ENCODE measurements around the gene PPA1.
A peak's percentile ranks its signal among the peaks of the same experiment; 100 is the strongest.
"Not testable (repeated sequence)": the region's sequence is repeated elsewhere in the genome, so short reads cannot be mapped to it uniquely, and the experiment has no call there.

Gene PPA1

DNA sequence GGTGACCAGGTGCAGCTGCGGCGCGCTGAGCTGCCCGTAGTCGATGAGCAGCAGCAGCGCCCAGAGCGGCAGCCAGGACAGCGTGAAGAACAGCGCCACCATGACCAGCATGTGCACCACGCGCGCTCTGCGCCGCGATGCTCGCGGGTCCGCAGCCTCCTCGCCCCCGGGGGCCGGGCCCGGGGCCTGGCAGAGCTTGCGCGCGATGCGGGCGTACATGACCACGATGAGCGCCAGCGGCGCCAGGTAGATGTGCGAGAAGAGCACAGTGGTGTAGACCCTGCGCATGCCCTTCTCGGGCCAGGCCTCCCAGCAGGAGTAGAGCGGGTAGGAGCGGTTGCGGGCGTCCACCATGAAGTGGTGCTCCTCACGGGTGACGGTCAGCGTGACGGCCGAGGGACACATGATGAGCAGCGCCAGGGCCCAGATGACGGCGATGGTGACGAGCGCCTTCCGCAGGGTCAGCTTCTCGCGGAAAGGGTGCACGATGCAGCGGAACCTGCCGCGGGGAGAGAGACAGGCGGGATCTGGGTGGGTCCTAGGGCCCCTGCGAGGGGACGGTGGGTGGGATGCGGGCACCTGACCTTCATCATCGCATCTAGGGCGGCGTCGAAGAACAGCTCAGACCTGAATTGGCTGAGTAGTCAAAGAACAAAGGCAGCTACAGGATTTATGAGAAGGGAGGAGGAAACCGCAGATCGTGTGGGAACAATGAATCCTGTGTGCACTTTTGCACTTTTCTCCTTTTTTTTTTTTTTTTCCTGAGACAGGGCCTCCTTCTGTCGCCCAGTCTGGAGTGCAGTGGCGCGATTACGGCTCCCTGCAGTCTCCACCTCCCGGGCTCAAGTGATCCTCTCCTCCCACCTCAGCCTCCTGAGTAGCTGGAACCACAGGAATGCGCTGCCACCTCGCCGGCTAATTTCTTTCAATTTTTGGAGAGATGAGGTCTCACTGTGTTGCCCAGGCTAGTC is 22.4 kb upstream of the PPA1 start:
- Histone ChIP-seq H3K27ac (peak overlapping the region in 1 of 21 experiments; percentile 50), H3K4me3 (peak overlapping the region in 2 of 7 experiments; percentile 8 to 13)

DNA sequence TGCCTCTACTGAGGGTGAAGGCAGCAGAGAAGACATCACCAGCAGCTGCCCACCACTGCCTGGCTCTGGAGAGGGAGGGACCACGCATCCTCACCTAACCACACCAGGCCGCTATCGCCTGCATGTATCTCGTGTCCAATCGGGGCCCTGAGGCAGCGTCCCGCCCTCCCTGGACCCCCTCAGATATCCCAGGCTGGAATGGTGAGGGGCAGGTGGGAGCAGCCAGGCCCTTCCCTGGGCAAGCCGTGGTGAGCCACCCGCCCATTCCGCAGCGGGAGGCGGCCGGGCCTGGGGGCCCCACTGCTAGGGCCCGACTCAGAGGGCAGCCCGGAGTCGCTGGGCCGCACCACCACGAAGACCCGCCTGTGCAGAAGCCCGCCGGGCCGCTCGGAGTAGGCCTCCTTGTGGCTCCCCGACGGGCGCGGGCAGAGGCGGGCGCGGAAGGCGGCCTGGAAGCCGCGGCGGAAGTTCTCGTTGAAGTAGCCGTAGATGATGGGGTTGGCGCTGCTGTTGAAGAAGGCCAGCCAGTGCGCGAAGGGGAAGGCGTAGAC is 21.6 kb upstream of the PPA1 start:
- Histone ChIP-seq H3K4me3 (peak overlapping the region in 1 of 7 experiments; percentile 8), H3K27ac (peak overlapping the region in 1 of 21 experiments; percentile 50)

GRCh38 chr10:70253878-70254765 is 20.9 kb upstream of the PPA1 start:
- no peak overlapping the region for H3K27ac ChIP-seq
- no peak overlapping the region for H3K4me3 ChIP-seq

DNA sequence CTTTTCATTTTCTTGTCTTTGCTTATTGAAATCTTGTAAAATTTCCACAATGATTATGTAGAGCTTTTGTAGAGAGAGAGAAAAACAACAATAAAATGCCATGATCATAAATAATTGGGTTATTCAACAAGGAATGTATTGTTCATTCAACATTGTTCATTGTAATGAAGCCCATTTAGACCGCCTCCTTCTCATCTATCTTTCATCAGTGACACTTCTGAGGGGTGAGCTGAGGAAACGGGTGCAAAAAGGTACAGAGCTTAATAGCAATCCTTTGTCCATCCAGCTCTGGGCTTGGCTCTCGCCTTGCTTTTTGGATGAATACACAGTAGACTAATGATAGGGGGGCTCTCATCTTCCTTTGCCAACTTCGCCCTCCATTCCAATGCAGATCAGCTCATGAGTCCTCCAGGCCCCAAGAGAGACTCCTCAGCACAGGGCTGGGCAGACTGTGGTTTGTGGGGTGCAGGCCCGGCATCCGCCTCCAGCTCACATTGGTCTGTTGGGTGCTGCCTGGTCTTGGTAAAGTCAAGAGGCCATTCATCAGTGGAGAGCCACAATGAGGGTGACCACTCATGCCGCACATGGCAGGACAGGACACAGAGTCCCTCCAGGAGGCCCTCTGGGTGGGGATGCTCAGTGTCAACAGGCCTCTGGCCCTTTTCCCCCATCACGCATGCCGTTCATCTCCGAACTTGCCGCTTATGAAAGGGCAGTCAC is 17.9 kb upstream of the PPA1 start:
- no peak overlapping the region for H3K27ac ChIP-seq
- H3K4me3 ChIP-seq = no peak overlapping the region

GRCh38 chr10:70247360-70247759 is 14.1 kb upstream of the PPA1 start:
- H3K4me3 ChIP-seq = no peak overlapping the region
- H3K27ac ChIP-seq = no peak overlapping the region

- H3K4me3 ChIP-seq = no peak overlapping the region
- H3K27ac ChIP-seq = no peak overlapping the region
Observed at GRCh38 chr10:70241081-70241480, 7.9 kb upstream of the PPA1 start.

DNA sequence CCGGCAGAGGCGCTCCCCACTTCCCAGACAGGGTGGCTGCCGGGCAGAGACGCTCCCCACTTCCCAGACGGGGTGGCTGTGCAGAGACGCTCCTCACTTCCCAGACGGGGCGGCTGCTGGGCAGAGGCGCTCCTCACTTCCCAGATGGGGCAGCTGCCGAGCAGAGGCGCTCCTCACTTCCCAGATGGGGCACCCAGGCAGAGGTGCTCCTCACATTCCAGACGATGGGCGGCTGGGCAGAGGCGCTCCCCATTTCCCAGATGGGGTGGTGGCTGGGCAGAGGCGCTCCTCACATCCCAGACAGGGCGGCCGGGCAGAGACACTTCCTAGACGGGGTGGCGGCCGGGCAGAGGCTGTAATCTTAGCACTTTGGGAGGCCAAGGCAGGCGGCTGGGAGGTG is 6.8 kb upstream of the PPA1 start:
- H3K27ac ChIP-seq, H3K4me3 ChIP-seq: not testable (repeated sequence)

DNA sequence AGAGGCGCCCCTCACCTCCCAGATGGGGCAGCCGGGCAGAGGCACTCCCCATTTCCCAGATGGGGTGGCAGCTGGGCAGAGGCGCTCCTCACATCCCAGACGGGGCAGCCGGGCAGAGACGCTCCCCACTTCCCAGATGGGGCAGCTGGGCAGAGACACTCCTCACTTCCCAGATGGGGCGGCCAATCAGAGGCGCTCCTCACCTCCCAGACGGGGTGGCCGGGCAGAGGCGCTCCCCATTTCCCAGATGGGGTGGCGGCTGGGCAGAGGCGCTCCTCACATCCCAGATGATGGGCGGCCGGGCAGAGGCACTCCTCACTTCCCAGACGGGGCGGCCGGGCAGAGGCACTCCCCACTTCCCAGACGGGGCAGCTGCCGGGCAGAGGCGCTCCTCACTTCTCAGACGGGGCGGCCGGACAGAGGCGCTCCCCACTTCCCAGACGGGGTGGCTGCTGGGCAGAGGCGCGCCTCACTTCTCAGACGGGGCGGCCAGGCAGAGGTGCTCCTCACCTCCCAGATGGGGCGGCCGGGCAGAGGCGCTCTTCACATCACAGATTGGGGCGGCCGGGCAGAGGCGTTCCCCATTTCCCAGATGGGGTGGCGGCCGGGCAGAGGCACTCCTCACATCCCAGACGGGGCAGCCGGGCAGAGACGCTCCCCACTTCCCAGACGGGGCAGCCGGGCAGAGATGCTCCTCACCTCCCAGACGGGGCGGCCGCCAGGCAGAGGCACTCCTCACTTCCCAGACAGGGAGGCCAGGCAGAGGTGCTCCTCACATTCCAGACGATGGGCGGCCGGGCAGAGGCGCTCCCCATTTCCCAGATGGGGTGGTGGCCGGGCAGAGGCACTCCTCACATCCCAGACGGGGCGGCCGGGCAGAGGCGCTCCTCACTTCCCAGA is 6.1 kb upstream of the PPA1 start:
- not testable (repeated sequence) for H3K27ac ChIP-seq, H3K4me3 ChIP-seq

GRCh38 chr10:70237958-70238536 is 4.8 kb upstream of the PPA1 start:
- not testable (repeated sequence) for H3K27ac ChIP-seq, H3K4me3 ChIP-seq

GRCh38 chr10:70234668-70235447 is 1.6 kb upstream of the PPA1 start:
- Histone ChIP-seq H3K4me3 (no peak overlapping the region), H3K27ac (peak overlapping the region in 6 of 21 experiments; percentile 2 to 92 (median 35))

DNA sequence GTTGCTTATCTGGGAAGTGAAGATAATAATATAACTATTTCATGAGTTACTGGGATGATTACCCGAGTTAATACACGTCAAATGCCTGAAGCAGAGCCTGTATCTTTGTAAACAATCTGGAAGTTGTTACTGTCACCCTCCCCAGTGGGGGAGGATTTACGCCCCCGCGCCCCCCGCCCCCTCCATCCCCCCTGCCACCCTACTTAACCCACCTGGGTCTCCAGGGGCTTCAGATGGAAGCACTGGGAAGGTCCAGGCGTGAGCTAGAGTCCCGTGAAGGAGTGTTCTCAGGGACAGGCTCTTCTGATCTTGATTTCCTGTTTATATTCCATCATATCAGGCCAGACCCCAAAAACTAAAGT is 691 bp upstream of the PPA1 start:
- H3K27ac ChIP-seq = peak overlapping the region in 18 of 21 experiments; percentile 26 to 93 (median 85)
- H3K4me3 ChIP-seq = peak overlapping the region; percentile 65 to 97 (median 87)

DNA sequence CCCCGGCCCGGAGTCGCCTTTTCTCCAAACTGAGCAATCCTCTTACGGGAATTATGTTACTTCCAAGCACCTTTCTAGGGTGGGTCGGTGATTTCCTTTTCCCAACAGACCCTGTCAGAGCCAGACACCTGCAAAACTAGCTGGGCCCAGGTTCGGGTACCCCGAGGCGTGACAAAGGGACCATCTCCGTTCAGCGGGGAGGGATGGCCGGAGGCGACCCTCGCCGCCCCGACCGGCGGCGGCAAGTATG is 445 bp downstream of the PPA1 start:
- H3K27ac ChIP-seq = peak overlapping the region; percentile 68 to 95 (median 87)
- H3K4me3 ChIP-seq = peak overlapping the region; percentile 65 to 97 (median 87)

GRCh38 chr10:70232155-70232858 is 922 bp downstream of the PPA1 start:
- Histone ChIP-seq H3K27ac (peak overlapping the region; percentile 68 to 95 (median 87)), H3K4me3 (peak overlapping the region; percentile 65 to 97 (median 87))

GRCh38 chr10:70228491-70228890 is 4.7 kb downstream of the PPA1 start:
- no peak overlapping the region for H3K4me3 ChIP-seq
- H3K27ac ChIP-seq = peak overlapping the region in 1 of 21 experiments; percentile 4

GRCh38 chr10:70227548-70228320 is 5.5 kb downstream of the PPA1 start:
- Histone ChIP-seq H3K27ac (peak overlapping the region in 1 of 21 experiments; percentile 4), H3K4me3 (no peak overlapping the region)

- H3K4me3 ChIP-seq = no peak overlapping the region
- no peak overlapping the region for H3K27ac ChIP-seq
Observed at GRCh38 chr10:70223728-70224127, 9.5 kb downstream of the PPA1 start.
